ENCODE results near the gene RASSF3. TPM values are rescaled to one million over a fixed set of nuclear protein-coding genes. Genes with fewer than 3 reads are reported as not detected.

Gene RASSF3
- total and polyA plus RNA-seq, 2 experiments from 2014 or later: 20.6 to 39.6 TPM

DNA sequence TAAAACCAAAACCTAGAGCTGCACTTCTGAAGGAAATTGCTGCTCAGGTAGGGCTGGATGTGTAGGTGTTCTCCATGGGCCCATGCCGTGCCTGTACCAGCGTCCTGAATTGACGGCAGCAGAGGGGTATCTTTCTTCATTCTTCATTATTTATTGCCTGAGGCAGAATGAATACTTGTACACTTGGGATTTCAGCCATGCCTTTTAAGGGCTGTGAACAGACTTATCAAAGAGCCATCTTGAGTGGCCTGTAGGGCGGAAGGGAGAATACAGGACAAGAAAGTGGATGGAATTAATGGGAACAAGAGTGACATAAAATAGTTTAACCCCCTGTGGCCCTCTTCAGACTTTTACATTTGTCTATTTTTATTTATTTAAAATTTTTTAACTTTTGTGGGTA lies 61.4 kb downstream of the RASSF3 start (continued):
- TF ChIP-seq, protein P1, sequence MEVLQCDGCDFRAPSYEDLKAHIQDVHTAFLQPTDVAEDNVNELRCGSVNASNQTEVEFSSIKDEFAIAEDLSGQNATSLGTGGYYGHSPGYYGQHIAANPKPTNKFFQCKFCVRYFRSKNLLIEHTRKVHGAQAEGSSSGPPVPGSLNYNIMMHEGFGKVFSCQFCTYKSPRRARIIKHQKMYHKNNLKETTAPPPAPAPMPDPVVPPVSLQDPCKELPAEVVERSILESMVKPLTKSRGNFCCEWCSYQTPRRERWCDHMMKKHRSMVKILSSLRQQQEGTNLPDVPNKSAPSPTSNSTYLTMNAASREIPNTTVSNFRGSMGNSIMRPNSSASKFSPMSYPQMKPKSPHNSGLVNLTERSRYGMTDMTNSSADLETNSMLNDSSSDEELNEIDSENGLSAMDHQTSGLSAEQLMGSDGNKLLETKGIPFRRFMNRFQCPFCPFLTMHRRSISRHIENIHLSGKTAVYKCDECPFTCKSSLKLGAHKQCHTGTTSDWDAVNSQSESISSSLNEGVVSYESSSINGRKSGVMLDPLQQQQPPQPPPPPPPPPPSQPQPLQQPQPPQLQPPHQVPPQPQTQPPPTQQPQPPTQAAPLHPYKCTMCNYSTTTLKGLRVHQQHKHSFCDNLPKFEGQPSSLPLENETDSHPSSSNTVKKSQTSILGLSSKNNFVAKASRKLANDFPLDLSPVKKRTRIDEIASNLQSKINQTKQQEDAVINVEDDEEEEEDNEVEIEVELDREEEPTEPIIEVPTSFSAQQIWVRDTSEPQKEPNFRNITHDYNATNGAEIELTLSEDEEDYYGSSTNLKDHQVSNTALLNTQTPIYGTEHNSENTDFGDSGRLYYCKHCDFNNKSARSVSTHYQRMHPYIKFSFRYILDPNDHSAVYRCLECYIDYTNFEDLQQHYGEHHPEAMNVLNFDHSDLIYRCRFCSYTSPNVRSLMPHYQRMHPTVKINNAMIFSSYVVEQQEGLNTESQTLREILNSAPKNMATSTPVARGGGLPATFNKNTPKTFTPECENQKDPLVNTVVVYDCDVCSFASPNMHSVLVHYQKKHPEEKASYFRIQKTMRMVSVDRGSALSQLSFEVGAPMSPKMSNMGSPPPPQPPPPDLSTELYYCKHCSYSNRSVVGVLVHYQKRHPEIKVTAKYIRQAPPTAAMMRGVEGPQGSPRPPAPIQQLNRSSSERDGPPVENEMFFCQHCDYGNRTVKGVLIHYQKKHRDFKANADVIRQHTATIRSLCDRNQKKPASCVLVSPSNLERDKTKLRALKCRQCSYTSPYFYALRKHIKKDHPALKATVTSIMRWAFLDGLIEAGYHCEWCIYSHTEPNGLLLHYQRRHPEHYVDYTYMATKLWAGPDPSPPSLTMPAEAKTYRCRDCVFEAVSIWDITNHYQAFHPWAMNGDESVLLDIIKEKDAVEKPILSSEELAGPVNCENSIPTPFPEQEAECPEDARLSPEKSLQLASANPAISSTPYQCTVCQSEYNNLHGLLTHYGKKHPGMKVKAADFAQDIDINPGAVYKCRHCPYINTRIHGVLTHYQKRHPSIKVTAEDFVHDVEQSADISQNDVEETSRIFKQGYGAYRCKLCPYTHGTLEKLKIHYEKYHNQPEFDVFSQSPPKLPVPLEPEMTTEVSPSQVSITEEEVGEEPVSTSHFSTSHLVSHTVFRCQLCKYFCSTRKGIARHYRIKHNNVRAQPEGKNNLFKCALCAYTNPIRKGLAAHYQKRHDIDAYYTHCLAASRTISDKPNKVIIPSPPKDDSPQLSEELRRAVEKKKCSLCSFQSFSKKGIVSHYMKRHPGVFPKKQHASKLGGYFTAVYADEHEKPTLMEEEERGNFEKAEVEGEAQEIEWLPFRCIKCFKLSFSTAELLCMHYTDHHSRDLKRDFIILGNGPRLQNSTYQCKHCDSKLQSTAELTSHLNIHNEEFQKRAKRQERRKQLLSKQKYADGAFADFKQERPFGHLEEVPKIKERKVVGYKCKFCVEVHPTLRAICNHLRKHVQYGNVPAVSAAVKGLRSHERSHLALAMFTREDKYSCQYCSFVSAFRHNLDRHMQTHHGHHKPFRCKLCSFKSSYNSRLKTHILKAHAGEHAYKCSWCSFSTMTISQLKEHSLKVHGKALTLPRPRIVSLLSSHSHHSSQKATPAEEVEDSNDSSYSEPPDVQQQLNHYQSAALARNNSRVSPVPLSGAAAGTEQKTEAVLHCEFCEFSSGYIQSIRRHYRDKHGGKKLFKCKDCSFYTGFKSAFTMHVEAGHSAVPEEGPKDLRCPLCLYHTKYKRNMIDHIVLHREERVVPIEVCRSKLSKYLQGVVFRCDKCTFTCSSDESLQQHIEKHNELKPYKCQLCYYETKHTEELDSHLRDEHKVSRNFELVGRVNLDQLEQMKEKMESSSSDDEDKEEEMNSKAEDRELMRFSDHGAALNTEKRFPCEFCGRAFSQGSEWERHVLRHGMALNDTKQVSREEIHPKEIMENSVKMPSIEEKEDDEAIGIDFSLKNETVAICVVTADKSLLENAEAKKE (CRISPR knock-in tag; IDR thresholded peaks at IDR 0.05): no peak
- TF ChIP-seq EZH2phosphoT487 (IDR thresholded peaks at IDR 0.05; ENCODE audit: unreplicated experiment): no peak
- TF ChIP-seq STAT1 (IDR thresholded peaks at IDR 0.05; ENCODE audit: unreplicated experiment): no peak
- TF ChIP-seq NANOG (IDR thresholded peaks at IDR 0.05; ENCODE audit: borderline replicate concordance): no peak
- TF ChIP-seq, protein P2, sequence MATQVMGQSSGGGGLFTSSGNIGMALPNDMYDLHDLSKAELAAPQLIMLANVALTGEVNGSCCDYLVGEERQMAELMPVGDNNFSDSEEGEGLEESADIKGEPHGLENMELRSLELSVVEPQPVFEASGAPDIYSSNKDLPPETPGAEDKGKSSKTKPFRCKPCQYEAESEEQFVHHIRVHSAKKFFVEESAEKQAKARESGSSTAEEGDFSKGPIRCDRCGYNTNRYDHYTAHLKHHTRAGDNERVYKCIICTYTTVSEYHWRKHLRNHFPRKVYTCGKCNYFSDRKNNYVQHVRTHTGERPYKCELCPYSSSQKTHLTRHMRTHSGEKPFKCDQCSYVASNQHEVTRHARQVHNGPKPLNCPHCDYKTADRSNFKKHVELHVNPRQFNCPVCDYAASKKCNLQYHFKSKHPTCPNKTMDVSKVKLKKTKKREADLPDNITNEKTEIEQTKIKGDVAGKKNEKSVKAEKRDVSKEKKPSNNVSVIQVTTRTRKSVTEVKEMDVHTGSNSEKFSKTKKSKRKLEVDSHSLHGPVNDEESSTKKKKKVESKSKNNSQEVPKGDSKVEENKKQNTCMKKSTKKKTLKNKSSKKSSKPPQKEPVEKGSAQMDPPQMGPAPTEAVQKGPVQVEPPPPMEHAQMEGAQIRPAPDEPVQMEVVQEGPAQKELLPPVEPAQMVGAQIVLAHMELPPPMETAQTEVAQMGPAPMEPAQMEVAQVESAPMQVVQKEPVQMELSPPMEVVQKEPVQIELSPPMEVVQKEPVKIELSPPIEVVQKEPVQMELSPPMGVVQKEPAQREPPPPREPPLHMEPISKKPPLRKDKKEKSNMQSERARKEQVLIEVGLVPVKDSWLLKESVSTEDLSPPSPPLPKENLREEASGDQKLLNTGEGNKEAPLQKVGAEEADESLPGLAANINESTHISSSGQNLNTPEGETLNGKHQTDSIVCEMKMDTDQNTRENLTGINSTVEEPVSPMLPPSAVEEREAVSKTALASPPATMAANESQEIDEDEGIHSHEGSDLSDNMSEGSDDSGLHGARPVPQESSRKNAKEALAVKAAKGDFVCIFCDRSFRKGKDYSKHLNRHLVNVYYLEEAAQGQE (IDR thresholded peaks at IDR 0.05; ENCODE audit: unreplicated experiment): no peak
- no peak for TF ChIP-seq EZH2 (IDR thresholded peaks at IDR 0.05; ENCODE audit: low read depth, unreplicated experiment)
- TF ChIP-seq CREB1 (CRISPR knock-in tag; IDR thresholded peaks at IDR 0.05; ENCODE audit: low read depth): no peak
- TF ChIP-seq, protein P3, sequence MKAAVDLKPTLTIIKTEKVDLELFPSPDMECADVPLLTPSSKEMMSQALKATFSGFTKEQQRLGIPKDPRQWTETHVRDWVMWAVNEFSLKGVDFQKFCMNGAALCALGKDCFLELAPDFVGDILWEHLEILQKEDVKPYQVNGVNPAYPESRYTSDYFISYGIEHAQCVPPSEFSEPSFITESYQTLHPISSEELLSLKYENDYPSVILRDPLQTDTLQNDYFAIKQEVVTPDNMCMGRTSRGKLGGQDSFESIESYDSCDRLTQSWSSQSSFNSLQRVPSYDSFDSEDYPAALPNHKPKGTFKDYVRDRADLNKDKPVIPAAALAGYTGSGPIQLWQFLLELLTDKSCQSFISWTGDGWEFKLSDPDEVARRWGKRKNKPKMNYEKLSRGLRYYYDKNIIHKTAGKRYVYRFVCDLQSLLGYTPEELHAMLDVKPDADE (IDR thresholded peaks at IDR 0.05): no peak
- TF ChIP-seq, protein P4, sequence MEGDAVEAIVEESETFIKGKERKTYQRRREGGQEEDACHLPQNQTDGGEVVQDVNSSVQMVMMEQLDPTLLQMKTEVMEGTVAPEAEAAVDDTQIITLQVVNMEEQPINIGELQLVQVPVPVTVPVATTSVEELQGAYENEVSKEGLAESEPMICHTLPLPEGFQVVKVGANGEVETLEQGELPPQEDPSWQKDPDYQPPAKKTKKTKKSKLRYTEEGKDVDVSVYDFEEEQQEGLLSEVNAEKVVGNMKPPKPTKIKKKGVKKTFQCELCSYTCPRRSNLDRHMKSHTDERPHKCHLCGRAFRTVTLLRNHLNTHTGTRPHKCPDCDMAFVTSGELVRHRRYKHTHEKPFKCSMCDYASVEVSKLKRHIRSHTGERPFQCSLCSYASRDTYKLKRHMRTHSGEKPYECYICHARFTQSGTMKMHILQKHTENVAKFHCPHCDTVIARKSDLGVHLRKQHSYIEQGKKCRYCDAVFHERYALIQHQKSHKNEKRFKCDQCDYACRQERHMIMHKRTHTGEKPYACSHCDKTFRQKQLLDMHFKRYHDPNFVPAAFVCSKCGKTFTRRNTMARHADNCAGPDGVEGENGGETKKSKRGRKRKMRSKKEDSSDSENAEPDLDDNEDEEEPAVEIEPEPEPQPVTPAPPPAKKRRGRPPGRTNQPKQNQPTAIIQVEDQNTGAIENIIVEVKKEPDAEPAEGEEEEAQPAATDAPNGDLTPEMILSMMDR (conservative IDR thresholded peaks at IDR 0.05; ENCODE audit: low read depth in 2 of 2): no peak
